Heart left ventricle (tissue), 13 donors: Measurements from ENCODE around the gene CAPN9.

Experiments used
- POLR2A ChIP-seq, 2 donors: fragments of 450-650 bp; IDR thresholded peaks; one replicate each; pipeline ENCODE4 v1.6.1; 2017; ENCODE audit warnings: antibody characterized with exemption in 2 of 2, mild to moderate bottlenecking in 2 of 2, moderate library complexity in 2 of 2
- TF ChIP-seq, protein P1 (sequence below), 12 donors: fragments of 200-600 bp; sonication (generic) in 4 of 12; IDR thresholded peaks; one replicate each; pipeline versions ENCODE4 v1.5.0 to v1.8.0; 2018 to 2022; ENCODE audit warnings: antibody characterized with exemption in 12 of 12, mild to moderate bottlenecking in 5 of 12
- donor health status: ischemic (EF 13 %, LVEDD 7.1; RV severe dilation, severe dysfunction).
- donor health status: DM: no; HTN: yes; CAD: no.
- donor health status: DM: no; HTN: no; CAD: no.
- donor health status: ischemic (EF 25% LVEDD 6.9; RV normal size, moderate dysfunction).
- donor health status: ischemic (EF 25% LVEDD 5.7; RV mildly dilated, moderate dysfunction).
- donor health status: ischemic (EF 35%, LVEDD 5.7; RV mildly dilated, moderate dysfunction).
- donor health status: nonischemic (EF 11% LVEDD 7.7; RV severe dilation, severe dysfunction).
- donor health status: DM: yes; HTN: yes; CAD: no.
- donor health status: PGD.
- donor health status: ischemic (EF 29% LVEDD 5.4; RV normal size, mild dysfunction).
- donor health status: nonischemic (EF 23%, LVEDD 6.1; RV moderate dilation, normal function).

GRCh38 chr1:230761443-230762167, 14.4 kb downstream of the CAPN9 start:
- TF ChIP-seq POLR2A (IDR thresholded peaks at IDR 0.05), result no peak
- TF ChIP-seq, protein P1, sequence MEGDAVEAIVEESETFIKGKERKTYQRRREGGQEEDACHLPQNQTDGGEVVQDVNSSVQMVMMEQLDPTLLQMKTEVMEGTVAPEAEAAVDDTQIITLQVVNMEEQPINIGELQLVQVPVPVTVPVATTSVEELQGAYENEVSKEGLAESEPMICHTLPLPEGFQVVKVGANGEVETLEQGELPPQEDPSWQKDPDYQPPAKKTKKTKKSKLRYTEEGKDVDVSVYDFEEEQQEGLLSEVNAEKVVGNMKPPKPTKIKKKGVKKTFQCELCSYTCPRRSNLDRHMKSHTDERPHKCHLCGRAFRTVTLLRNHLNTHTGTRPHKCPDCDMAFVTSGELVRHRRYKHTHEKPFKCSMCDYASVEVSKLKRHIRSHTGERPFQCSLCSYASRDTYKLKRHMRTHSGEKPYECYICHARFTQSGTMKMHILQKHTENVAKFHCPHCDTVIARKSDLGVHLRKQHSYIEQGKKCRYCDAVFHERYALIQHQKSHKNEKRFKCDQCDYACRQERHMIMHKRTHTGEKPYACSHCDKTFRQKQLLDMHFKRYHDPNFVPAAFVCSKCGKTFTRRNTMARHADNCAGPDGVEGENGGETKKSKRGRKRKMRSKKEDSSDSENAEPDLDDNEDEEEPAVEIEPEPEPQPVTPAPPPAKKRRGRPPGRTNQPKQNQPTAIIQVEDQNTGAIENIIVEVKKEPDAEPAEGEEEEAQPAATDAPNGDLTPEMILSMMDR (IDR thresholded peaks at IDR 0.05), result no peak
